IMR-90 (cell line): ENCODE measurements around the gene SPPL3. TPM values are rescaled to one million over a fixed set of nuclear protein-coding genes. Genes with fewer than 3 reads are reported as not detected.

ENCODE experiments used
- ATAC-seq: fragments of 200-7000 bp; cut with Tn5 transposase; 2 replicates; pipeline ENCODE4 v1.9.1; 2020; ENCODE audit warnings: low read depth, mild to moderate bottlenecking, moderate library complexity
- BruUV-seq: library from RNA; stranded (reverse); fragments of 400-500 nt; replicated peaks from 2 replicates; lab custom pipeline; 2021; lab: Mats Ljungman, UMichigan
- CTCF ChIA-PET: fragments of 300-600 bp; formaldehyde crosslinking; extraction: SDS; loops from one replicate; lab custom pipeline; 2021; ENCODE audit warnings: antibody characterized with exemption; lab: Yijun Ruan, JAX
- POLR2A ChIA-PET: fragments of 300-600 bp; sonication (Branson Sonifier 250); formaldehyde crosslinking; loops from one replicate; lab custom pipeline; 2022; ENCODE audit warnings: antibody characterized with exemption; ENCODE audit not compliant: unreplicated experiment; lab: Charles Lee
- DNase-seq: peaks from one replicate; pipeline ENCODE4 v3.0.0; 2013
- H2AFZ ChIP-seq: replicated peaks from 2 replicates; pipeline ENCODE3; 2013; ENCODE audit warnings: low read length, mild to moderate bottlenecking; ENCODE audit not compliant: poor library complexity
- H2AK5ac ChIP-seq: 2 replicates; pipeline ENCODE4 v1.6.1; 2013; ENCODE audit warnings: low read depth, low read length, inconsistent platforms
- H2AK9ac ChIP-seq: replicated peaks from 2 replicates; pipeline ENCODE3; 2013; ENCODE audit warnings: mild to moderate bottlenecking, low read depth, low read length, moderate library complexity; ENCODE audit not compliant: poor library complexity
- H2BK120ac ChIP-seq: 2 replicates; pipeline ENCODE4 v1.6.1; 2013; ENCODE audit warnings: low read depth, low read length, inconsistent platforms
- H2BK15ac ChIP-seq: 3 replicates; pipeline ENCODE4 v1.6.1; 2013; ENCODE audit warnings: low read depth, low read length, inconsistent platforms
- H2BK20ac ChIP-seq: 2 replicates; pipeline ENCODE4 v1.6.1; 2013; ENCODE audit warnings: low read depth, mild to moderate bottlenecking, inconsistent platforms, low read length, moderate library complexity
- H2BK5ac ChIP-seq: 2 replicates; pipeline ENCODE4 v1.6.1; 2013; ENCODE audit warnings: mild to moderate bottlenecking, low read depth, low read length, inconsistent platforms; ENCODE audit not compliant: poor library complexity, severe bottlenecking
- H3K14ac ChIP-seq: replicated peaks from 2 replicates; pipeline ENCODE4 v1.6.1; 2013; ENCODE audit warnings: low read depth, low read length, inconsistent platforms
- H3K18ac ChIP-seq: 2 replicates; pipeline ENCODE4 v1.6.1; 2013; ENCODE audit warnings: low read depth, low read length, control low read depth
- H3K23ac ChIP-seq: 2 replicates; pipeline ENCODE4 v1.6.1; 2013; ENCODE audit warnings: low read depth, low read length, inconsistent platforms
- H3K27ac ChIP-seq: 2 replicates; pipeline ENCODE4 v1.5.1; 2013; ENCODE audit warnings: mild to moderate bottlenecking, control low read depth, low read length; ENCODE audit not compliant: insufficient read depth
- H3K27me3 ChIP-seq: 2 replicates; pipeline ENCODE4 v1.6.1; 2013; ENCODE audit warnings: low read length; ENCODE audit not compliant: control insufficient read depth, insufficient read depth
- H3K36me3 ChIP-seq: 2 replicates; pipeline ENCODE4 v1.6.1; 2013; ENCODE audit warnings: low read length, mixed read lengths; ENCODE audit not compliant: control insufficient read depth, insufficient read depth
- H3K4ac ChIP-seq: 2 replicates; pipeline ENCODE4 v1.6.1; 2013; ENCODE audit warnings: low read depth, low read length, inconsistent platforms
- H3K4me1 ChIP-seq: 2 replicates; pipeline ENCODE4 v1.6.1; 2013; ENCODE audit warnings: low read length, mixed read lengths; ENCODE audit not compliant: control insufficient read depth, insufficient read depth
- H3K4me2 ChIP-seq: 2 replicates; pipeline ENCODE4 v1.6.1; 2013; ENCODE audit warnings: low read depth, mild to moderate bottlenecking, control low read depth, low read length, moderate library complexity
- H3K4me3 ChIP-seq: 2 replicates; pipeline ENCODE4 v1.5.1; 2013; ENCODE audit warnings: low read depth, mild to moderate bottlenecking, control low read depth, low read length, moderate library complexity; ENCODE audit not compliant: insufficient read depth
- H3K56ac ChIP-seq: 2 replicates; pipeline ENCODE4 v1.6.1; 2013; ENCODE audit warnings: low read length, inconsistent platforms; ENCODE audit not compliant: insufficient read depth; ENCODE audit errors: extremely low read depth
- H3K79me1 ChIP-seq, 2 experiments: 2 replicates each; pipeline ENCODE4 v1.6.1; 2013; ENCODE audit warnings: low read length in 2 of 2, inconsistent platforms in 1 of 2, low read depth in 1 of 2
- H3K9ac ChIP-seq: 2 replicates; pipeline ENCODE4 v1.6.1; 2013; ENCODE audit warnings: low read depth, low read length, control low read depth
- H3K9me1 ChIP-seq: 2 replicates; pipeline ENCODE4 v1.6.1; 2013; ENCODE audit warnings: low read length, inconsistent platforms; ENCODE audit not compliant: insufficient read depth
- H3K9me3 ChIP-seq: 2 replicates; pipeline ENCODE4 v1.6.1; 2013; ENCODE audit warnings: low read length; ENCODE audit not compliant: control insufficient read depth, insufficient read depth
- H4K20me1 ChIP-seq: 2 replicates; pipeline ENCODE4 v1.6.1; 2013; ENCODE audit warnings: low read length, inconsistent platforms; ENCODE audit not compliant: insufficient read depth
- H4K5ac ChIP-seq: 2 replicates; pipeline ENCODE4 v1.6.1; 2013; ENCODE audit warnings: mild to moderate bottlenecking, low read depth, low read length, control low read depth
- H4K8ac ChIP-seq, 2 experiments: 2 replicates each; pipeline ENCODE4 v1.6.1; 2013; ENCODE audit warnings: low read depth in 2 of 2, low read length in 2 of 2, control low read depth in 1 of 2, inconsistent platforms in 1 of 2
- H4K91ac ChIP-seq: 2 replicates; pipeline ENCODE4 v1.6.1; 2013; ENCODE audit warnings: low read depth, low read length, inconsistent platforms; ENCODE audit not compliant: insufficient read depth
- BHLHE40 ChIP-seq: fragments of 150-350 bp; IDR thresholded peaks from 2 replicates; pipeline ENCODE4 v1.6.1; 2016; ENCODE audit warnings: mild to moderate bottlenecking, low read depth, low read length
- CEBPB ChIP-seq: IDR thresholded peaks from 2 replicates; pipeline ENCODE4 v1.6.1; 2012; ENCODE audit warnings: low read depth, low read length, improper control_type of control experiment
- CHD1 ChIP-seq: IDR thresholded peaks from 2 replicates; pipeline ENCODE4 v1.6.1; 2012; ENCODE audit warnings: low read depth, low read length, improper control_type of control experiment
- FOS ChIP-seq: fragments of 150-350 bp; IDR thresholded peaks from 2 replicates; pipeline ENCODE4 v1.6.1; 2016; ENCODE audit warnings: low read depth, low read length
- MAFK ChIP-seq: IDR thresholded peaks from 2 replicates; pipeline ENCODE4 v1.6.1; 2012; ENCODE audit warnings: low read depth, low read length, improper control_type of control experiment
- MAZ ChIP-seq: IDR thresholded peaks from 2 replicates; pipeline ENCODE4 v1.6.1; 2012; ENCODE audit warnings: low read depth, mild to moderate bottlenecking, low read length, improper control_type of control experiment, moderate library complexity, borderline replicate concordance
- MXI1 ChIP-seq: IDR thresholded peaks from 2 replicates; pipeline ENCODE4 v1.6.1; 2012; ENCODE audit warnings: low read depth, mild to moderate bottlenecking, low read length, moderate library complexity, borderline replicate concordance
- NFE2L2 ChIP-seq: fragments of 150-350 bp; IDR thresholded peaks from 2 replicates; pipeline ENCODE4 v1.6.1; 2016; ENCODE audit warnings: low read depth, mild to moderate bottlenecking, low read length
- POLR2A ChIP-seq: IDR thresholded peaks from 2 replicates; pipeline ENCODE4 v1.6.1; 2012; ENCODE audit warnings: mild to moderate bottlenecking, low read depth, low read length
- RAD21 ChIP-seq: IDR thresholded peaks from 2 replicates; pipeline ENCODE4 v1.6.1; 2012; ENCODE audit warnings: low read length, improper control_type of control experiment
- RCOR1 ChIP-seq: IDR thresholded peaks from 2 replicates; pipeline ENCODE4 v1.6.1; 2012; ENCODE audit warnings: mild to moderate bottlenecking, low read length, improper control_type of control experiment; ENCODE audit not compliant: insufficient replicate concordance
- RFX5 ChIP-seq: IDR thresholded peaks from 2 replicates; pipeline ENCODE4 v1.8.0; 2012; ENCODE audit warnings: low read depth, mild to moderate bottlenecking, low read length, moderate library complexity
- SMC3 ChIP-seq: fragments of 150-350 bp; IDR thresholded peaks from 2 replicates; pipeline ENCODE4 v1.6.1; 2016; ENCODE audit warnings: low read depth, mild to moderate bottlenecking, antibody characterized with exemption, low read length, moderate library complexity
- WGBS, 2 experiments: methylation state at CpG; one replicate each; pipeline versions ENCODE4 v1.1.5 to v1.1.7; 2013; ENCODE audit warnings: missing lambda C conversion rate in 2 of 2; ENCODE audit not compliant: insufficient read length in 1 of 2; ENCODE audit errors: extremely low coverage in 2 of 2; 5-methylcytosine and 5-hydroxymethylcytosine counted together
- dilution Hi-C: fragments of 300-500 bp; cut with HindIII; formaldehyde crosslinking; loops from one replicate; pipeline ENCODE4 v1.14.3; 2018; ENCODE audit warnings: low sequenced_read_pairs; ENCODE audit not compliant: unreplicated experiment
- in situ Hi-C: fragments of 300-500 bp; cut with MboI; formaldehyde crosslinking; loops from 3 replicates; pipeline ENCODE4 v1.14.3; 2019; ENCODE audit warnings: low sequenced_read_pairs, inconsistent platforms, mixed read lengths
- intact Hi-C: fragments of 100-400 bp; cut with micrococcal nuclease; formaldehyde crosslinking; loops from 2 replicates; pipeline ENCODE4 v1.10.0; 2022
- polyA plus RNA-seq, 3 experiments: library from polyadenylated mRNA; depleted of rRNA; stranded (reverse); fragments of >200 nt; gene quantifications; 2 replicates each; pipeline ENCODE4 v1.2.3, GENCODE V29; 2012; ENCODE audit warnings: low replicate concordance in 1 of 3
- total RNA-seq: library from RNA; depleted of rRNA; stranded (reverse); fragments of >200 nt; gene quantifications from 2 replicates; pipeline ENCODE4 v1.2.3, GENCODE V29; 2012
- TF ChIP-seq, protein P1 (sequence below): fragments of 150-350 bp; IDR thresholded peaks from 2 replicates; pipeline ENCODE4 v1.6.1; 2017; ENCODE audit warnings: mild to moderate bottlenecking, antibody characterized with exemption, low read length, low read depth
- TF ChIP-seq, protein P2 (sequence below): conservative IDR thresholded peaks from 2 replicates; pipeline ENCODE4 v1.5.1; 2012; ENCODE audit warnings: mild to moderate bottlenecking, low read depth, low read length, improper control_type of control experiment
- TF ChIP-seq, protein P3 (sequence below): fragments of 150-350 bp; IDR thresholded peaks from 2 replicates; pipeline ENCODE4 v1.6.1; 2016; ENCODE audit warnings: low read depth, mild to moderate bottlenecking, low read length, moderate library complexity, borderline replicate concordance

Gene SPPL3
- total and polyA plus RNA-seq, 2 of the 4 experiments (the other 2 are of a cell fraction): 1.6 to 18.0 TPM

DNA sequence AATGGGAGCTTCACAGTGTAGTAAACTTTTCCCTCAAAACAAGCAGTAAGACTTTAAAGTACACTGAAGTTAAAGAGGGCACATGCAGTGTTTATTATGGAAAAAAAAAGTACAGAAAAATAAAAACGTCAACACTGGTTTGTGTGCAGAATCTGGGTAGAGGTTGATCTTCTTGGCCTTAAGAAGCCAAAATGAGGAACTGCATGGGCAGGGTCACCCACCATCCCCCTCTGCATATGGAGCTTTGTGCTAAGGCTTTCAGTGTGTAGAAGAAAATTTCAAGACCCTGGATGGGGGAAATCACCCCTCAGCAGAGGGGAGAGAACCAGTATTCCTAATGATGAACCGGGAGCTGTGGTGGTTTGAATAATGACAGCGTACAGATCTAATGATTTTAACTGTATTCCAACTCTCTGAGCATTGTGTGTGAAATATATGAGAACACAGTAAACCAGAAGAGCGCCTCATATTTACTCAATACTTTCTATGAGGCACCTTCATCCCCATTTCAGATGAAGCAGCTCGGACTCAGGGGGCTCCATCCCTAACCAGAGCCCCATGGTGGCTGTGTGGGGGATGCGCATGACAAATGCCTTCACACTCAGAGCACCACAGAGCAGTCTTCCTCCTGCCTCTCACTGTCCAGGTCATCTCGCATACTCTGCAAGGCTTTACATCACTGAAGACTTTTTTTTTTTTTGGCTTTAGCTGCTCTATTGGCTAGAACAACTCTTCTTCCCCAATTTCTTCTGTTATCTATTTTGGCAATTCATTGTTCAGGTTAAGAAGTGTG is 145.2 kb downstream of the SPPL3 start:
- TF ChIP-seq BHLHE40: no peak
- TF ChIP-seq NFE2L2: no peak
- TF ChIP-seq, protein P1, sequence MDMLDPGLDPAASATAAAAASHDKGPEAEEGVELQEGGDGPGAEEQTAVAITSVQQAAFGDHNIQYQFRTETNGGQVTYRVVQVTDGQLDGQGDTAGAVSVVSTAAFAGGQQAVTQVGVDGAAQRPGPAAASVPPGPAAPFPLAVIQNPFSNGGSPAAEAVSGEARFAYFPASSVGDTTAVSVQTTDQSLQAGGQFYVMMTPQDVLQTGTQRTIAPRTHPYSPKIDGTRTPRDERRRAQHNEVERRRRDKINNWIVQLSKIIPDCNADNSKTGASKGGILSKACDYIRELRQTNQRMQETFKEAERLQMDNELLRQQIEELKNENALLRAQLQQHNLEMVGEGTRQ: no peak
- no peak for TF ChIP-seq FOS
- TF ChIP-seq MAZ: no peak
- TF ChIP-seq, protein P2, sequence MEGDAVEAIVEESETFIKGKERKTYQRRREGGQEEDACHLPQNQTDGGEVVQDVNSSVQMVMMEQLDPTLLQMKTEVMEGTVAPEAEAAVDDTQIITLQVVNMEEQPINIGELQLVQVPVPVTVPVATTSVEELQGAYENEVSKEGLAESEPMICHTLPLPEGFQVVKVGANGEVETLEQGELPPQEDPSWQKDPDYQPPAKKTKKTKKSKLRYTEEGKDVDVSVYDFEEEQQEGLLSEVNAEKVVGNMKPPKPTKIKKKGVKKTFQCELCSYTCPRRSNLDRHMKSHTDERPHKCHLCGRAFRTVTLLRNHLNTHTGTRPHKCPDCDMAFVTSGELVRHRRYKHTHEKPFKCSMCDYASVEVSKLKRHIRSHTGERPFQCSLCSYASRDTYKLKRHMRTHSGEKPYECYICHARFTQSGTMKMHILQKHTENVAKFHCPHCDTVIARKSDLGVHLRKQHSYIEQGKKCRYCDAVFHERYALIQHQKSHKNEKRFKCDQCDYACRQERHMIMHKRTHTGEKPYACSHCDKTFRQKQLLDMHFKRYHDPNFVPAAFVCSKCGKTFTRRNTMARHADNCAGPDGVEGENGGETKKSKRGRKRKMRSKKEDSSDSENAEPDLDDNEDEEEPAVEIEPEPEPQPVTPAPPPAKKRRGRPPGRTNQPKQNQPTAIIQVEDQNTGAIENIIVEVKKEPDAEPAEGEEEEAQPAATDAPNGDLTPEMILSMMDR: no peak
- TF ChIP-seq MXI1: no peak
- no peak for TF ChIP-seq MAFK
- TF ChIP-seq SMC3: no peak
- no peak for TF ChIP-seq RCOR1
- TF ChIP-seq, protein P3, sequence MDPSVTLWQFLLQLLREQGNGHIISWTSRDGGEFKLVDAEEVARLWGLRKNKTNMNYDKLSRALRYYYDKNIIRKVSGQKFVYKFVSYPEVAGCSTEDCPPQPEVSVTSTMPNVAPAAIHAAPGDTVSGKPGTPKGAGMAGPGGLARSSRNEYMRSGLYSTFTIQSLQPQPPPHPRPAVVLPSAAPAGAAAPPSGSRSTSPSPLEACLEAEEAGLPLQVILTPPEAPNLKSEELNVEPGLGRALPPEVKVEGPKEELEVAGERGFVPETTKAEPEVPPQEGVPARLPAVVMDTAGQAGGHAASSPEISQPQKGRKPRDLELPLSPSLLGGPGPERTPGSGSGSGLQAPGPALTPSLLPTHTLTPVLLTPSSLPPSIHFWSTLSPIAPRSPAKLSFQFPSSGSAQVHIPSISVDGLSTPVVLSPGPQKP: no peak
- TF ChIP-seq POLR2A: no peak
- TF ChIP-seq CHD1: no peak
- no peak for TF ChIP-seq CEBPB
- TF ChIP-seq RAD21: no peak
- TF ChIP-seq RFX5: no peak
- dilution Hi-C loops: no loop called here
- no peak overlapping the region for H3K18ac ChIP-seq
- no peaks in the 10 kb centered on the region for H4K20me1 ChIP-seq
- WGBS, 2 experiments: no CpG with 5 or more reads among the region's 7 CpGs
- no peak overlapping the region for H3K14ac ChIP-seq
- H2AFZ ChIP-seq: no peak overlapping the region
- H3K4ac ChIP-seq: no peak overlapping the region
- H3K4me1 ChIP-seq: no peaks in the 10 kb centered on the region
- no peak overlapping the region for H3K4me3 ChIP-seq
- H3K9me1 ChIP-seq: no peaks in the 10 kb centered on the region; the same call in 1 of the 2 replicates
- H2BK15ac ChIP-seq: no peak overlapping the region
- no peak overlapping the region for H3K4me2 ChIP-seq
- no peak overlapping the region for H2BK5ac ChIP-seq
- no peaks in the 10 kb centered on the region for H3K27me3 ChIP-seq
- H3K56ac ChIP-seq: no peak overlapping the region
- no peaks in the 10 kb centered on the region for H3K79me1 ChIP-seq
- intact Hi-C loops: no loop called here
- no peak overlapping the region for H4K8ac ChIP-seq
- DNase-seq (no peak), ATAC-seq (no peak)
- no TSS peak for BruUV-seq
- no peak overlapping the region for H4K5ac ChIP-seq
- H2BK20ac ChIP-seq: no peak overlapping the region
- peaks cover 3% of the 10 kb centered on the region; the same call in 1 of the 2 replicates for H3K9me3 ChIP-seq
- peaks cover 20% of the 10 kb centered on the region for H3K36me3 ChIP-seq
- no peak overlapping the region for H3K9ac ChIP-seq
- POLR2A ChIA-PET: no interaction called here
- H2AK9ac ChIP-seq: no peak overlapping the region
- H3K27ac ChIP-seq: no peak overlapping the region
- H2AK5ac ChIP-seq: no peak overlapping the region
- CTCF ChIA-PET: no interaction called here
- H2BK120ac ChIP-seq: no peak overlapping the region
- no peak overlapping the region for H4K91ac ChIP-seq
- in situ Hi-C loops: no loop called here
- H3K23ac ChIP-seq: no peak overlapping the region
